ENCODE measurements around the gene AHDC1.

DNA sequence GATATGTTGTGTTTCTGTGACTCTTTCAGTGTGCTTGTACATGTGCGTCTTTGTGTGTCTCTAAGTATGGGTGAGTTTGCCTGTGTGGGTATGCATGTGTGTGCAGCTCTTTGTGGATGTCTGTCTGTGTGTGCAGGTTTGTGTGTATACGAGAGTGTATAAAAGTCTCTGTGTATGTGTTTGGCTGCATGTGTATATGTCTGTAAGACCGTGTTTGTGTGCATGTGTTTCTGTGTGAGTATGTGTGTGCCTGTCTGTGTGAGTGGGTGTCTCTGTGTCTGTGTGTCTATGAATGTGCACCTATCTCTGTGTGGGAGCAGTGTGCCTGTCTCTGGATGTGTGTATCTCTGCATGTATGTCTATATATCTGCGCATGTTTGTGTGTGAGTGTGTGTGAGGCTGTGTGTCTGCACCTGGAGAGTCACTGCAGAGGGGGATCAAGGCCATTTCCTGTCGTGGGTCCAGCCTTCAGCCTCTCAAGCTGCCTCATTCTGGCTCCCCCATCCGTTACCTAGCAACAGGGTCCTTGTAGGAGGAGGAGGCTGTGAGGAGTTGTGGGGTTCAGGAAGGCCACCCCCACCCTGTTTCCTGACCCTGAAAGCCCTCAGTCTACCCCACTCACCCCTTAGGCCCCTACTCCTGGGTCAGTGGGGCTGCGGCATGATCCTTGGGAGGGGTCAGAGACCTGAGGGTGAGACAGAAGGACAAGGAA is 20.7 kb upstream of the AHDC1 start:
- TF ChIP-seq, protein P1, sequence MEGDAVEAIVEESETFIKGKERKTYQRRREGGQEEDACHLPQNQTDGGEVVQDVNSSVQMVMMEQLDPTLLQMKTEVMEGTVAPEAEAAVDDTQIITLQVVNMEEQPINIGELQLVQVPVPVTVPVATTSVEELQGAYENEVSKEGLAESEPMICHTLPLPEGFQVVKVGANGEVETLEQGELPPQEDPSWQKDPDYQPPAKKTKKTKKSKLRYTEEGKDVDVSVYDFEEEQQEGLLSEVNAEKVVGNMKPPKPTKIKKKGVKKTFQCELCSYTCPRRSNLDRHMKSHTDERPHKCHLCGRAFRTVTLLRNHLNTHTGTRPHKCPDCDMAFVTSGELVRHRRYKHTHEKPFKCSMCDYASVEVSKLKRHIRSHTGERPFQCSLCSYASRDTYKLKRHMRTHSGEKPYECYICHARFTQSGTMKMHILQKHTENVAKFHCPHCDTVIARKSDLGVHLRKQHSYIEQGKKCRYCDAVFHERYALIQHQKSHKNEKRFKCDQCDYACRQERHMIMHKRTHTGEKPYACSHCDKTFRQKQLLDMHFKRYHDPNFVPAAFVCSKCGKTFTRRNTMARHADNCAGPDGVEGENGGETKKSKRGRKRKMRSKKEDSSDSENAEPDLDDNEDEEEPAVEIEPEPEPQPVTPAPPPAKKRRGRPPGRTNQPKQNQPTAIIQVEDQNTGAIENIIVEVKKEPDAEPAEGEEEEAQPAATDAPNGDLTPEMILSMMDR (IDR thresholded peaks at IDR 0.05; ENCODE audit: poor library complexity, severe bottlenecking), result no peak
- TF ChIP-seq EZH2 (IDR thresholded peaks at IDR 0.05; ENCODE audit: borderline replicate concordance, insufficient read depth, low read length, poor library complexity, severe bottlenecking) (no peak), RAD21 (conservative IDR thresholded peaks at IDR 0.05) (no peak), MXI1 (conservative IDR thresholded peaks at IDR 0.05; ENCODE audit: poor library complexity, severe bottlenecking) (no peak)
- TF ChIP-seq, protein P2, sequence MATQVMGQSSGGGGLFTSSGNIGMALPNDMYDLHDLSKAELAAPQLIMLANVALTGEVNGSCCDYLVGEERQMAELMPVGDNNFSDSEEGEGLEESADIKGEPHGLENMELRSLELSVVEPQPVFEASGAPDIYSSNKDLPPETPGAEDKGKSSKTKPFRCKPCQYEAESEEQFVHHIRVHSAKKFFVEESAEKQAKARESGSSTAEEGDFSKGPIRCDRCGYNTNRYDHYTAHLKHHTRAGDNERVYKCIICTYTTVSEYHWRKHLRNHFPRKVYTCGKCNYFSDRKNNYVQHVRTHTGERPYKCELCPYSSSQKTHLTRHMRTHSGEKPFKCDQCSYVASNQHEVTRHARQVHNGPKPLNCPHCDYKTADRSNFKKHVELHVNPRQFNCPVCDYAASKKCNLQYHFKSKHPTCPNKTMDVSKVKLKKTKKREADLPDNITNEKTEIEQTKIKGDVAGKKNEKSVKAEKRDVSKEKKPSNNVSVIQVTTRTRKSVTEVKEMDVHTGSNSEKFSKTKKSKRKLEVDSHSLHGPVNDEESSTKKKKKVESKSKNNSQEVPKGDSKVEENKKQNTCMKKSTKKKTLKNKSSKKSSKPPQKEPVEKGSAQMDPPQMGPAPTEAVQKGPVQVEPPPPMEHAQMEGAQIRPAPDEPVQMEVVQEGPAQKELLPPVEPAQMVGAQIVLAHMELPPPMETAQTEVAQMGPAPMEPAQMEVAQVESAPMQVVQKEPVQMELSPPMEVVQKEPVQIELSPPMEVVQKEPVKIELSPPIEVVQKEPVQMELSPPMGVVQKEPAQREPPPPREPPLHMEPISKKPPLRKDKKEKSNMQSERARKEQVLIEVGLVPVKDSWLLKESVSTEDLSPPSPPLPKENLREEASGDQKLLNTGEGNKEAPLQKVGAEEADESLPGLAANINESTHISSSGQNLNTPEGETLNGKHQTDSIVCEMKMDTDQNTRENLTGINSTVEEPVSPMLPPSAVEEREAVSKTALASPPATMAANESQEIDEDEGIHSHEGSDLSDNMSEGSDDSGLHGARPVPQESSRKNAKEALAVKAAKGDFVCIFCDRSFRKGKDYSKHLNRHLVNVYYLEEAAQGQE (IDR thresholded peaks at IDR 0.05; ENCODE audit: borderline replicate concordance), result no peak

Measured in neural cell (in vitro differentiated cells).